NCI-H1105 (cell line): ENCODE results near the gene SNTN.
A peak's percentile ranks its signal among the peaks of the same experiment; 100 is the strongest.
"Not testable (repeated sequence)": the region's sequence is repeated elsewhere in the genome, so short reads cannot be mapped to it uniquely, and the experiment has no call there.

ENCODE experiments used
- DNase-seq: peaks from one replicate; lab custom pipeline; 2025; lab: John Stamatoyannopoulos, UW

SNTN gene

DNA sequence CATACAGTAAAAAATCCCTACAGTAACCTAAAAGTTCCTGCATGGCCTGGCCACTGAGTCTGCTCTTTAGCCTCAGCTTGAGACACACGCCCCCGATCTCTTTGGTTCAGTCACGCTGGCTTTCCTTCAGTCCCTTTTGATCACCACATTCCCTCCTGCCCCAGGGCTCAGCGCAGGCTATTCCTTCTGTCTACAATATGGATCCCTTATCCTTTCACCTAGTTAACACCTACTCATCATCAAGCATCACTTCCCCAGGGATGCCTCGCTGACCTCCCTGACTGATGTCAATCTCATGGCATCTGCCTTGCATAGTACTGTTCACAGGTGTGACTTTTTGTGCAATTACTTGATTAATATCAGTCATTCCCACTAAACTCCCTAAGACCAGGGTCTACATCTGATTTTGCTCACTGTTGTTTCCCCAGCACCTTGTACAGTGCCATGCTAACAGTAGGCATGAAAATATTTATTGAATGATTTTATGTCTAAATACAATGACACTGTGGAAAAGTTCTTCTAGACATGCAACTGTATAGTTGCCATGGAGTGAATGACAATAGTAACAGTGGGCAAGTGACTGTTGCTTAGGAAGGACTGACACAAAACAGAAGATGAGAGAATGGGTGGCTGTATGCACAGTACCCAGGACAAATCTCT is at the start of gene SNTN:
Gene SNTN, plus strand, starts transcription at position 610 of the 660 bp plus-strand sequence. Its CDS starts 13 bp downstream, at position 623.
- no peak for DNase-seq

DNA sequence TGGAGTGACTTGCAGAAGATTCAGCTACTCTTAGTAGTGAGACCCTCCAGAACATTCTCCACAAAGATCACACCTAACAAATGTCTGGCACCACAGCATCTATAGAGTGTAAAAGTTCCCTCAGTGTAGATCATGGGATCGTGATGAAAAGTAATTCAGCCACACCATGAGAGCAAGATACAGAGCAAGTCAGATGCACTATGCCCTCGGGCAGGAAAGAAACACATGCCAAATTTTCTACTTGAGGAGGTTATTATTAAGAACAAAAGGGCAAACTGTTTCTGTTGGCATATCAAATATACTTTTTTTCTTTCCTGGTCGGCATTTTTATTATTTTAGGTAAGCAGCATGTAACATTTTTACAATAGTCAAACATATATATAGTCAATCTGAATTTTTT is 44.8 kb upstream of the SNTN start:
- DNase-seq: no peak

DNA sequence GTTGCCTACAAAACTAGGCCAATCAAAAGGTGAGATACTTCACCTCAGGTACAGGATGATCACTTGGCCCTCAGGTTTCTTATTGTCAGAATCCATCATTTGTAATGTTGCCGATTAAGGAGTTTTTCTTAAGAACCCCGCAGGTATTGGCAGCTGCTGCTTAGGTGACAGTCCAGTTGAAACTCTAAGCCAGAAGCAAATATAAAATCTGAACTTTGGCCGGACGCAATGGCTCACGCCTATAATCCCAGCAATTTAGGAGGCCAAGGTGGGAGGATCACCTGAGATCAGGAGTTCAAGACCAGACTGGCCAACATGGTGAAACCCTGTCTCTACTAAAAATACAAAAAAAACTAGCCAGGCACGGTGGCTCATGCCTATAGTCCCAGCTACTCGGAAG is 43.1 kb upstream of the SNTN start:
- no peak for DNase-seq

DNA sequence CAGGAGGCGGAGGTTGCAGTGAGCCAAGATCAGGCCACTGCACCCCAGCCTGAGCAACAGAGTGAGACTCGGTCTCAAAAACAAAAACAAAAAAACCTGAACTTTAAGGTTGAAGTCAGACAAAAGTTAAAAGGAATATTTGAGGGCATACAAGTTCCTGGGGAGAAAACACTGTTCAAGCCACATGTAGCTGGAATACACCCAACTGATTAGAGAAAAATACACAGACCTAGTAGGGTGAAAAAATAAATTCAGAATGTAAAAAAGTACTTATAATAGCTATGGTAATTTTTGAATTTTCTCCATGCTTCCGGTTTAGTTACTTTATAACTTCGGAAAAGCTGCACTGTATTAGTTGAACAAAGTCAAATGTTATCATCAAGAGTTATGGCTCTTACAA is 42.6 kb upstream of the SNTN start:
- no peak for DNase-seq

DNA sequence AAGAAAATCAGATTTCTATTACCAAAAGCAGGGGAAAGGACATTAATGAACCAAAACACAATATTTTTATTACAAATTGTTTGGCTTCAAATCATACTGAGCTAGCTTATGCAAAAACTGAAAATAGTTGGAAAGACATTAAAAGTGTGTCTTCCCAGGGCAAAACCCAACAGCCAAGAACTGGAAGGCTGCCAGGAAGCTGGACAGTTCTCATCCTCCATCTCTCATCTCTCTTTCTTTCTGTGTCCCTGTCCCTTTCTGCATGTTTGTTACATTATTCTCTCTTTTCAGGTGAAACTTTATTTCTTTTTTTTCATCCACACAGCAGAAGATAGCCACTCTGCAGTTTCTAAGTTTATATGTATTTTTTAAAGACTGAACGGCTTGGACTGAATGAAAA is 41.1 kb upstream of the SNTN start:
- no peak for DNase-seq

DNA sequence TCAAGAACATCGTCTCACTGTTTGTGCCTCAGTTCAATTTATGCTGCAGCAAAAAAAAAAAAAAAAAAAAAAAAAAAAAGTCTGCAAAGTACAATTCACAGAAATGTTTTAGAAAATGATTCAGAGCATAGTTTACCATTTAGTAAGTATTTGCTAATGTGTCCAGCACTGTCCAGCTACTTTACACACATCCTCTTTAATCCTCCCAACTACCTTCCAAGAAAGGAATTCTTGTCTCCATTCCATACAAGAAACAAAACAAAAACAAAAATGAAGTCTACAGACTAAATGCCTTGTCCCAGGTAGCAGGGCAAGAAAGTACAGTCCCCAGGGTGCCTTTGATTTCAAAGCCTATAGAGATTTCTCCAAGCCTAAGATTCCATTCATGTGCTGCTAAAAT is 38.9 kb upstream of the SNTN start:
- DNase-seq: no peak

DNA sequence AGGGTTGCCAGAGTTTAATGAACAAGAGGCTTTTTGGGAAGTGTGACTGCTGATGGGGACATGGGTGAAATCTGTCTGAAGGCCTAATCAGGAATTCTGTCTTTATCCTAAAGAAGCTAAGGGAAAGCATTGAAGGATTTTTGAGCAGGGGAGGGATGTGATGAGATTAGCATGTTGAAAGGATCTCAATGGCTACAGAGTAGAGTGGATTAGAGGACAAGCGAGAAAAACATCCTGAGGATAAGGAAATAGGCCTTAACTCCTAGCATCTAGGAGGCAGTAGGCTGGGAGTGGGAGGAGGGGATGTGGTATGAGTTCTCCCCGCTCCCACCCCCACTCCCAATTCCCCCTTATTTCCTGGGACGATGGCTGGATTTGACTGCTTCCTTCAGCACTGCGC is 35.1 kb upstream of the SNTN start:
- DNase-seq: no peak

DNA sequence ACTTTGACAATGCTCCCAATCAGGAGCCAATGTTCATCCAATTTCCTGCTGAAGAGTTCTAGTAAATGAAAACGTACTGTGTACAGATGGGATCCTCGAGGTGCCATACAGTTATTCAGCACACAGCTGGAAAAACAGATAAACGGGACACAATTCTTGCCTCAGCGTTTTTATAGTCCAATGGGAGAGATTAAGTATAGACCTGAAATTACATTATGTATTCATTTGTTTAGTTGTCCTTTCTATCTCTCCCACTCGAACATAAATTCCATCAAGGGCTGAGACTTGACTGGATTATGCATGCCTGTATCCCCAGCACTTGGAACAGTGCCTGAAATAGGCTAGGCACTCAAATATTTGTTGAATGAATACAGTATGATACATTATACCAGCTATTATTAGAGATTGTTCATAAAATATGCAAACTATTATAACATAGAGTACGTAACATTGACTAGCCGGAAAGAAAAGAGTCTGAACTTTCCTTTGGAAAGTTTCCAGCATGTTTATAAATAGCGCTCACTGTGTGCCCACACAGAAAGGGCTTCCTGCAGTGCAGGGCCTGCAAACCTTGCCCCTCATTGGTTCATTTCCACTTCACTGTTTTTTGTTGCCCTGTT is 27.4 kb upstream of the SNTN start:
- peak; percentile 30 for DNase-seq

DNA sequence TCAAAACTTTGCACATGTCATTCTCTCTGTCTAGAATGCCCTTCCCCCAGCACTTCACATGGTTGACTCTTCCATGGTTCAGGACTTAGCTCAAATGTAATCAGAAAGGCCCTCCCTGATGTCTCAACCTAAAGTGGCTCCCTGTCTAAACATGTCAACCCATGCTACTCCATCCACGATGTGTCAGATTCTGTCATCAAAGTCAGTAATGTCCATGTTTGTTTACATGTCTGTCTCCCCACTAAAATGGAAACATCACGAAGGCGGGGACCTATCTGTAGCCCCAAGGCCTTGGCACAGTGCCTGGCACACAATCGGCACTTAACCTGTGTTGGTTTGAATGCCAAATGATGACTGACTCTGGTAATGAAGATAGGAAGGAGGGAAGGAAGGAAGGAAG is 20.8 kb upstream of the SNTN start:
- no peak for DNase-seq

DNA sequence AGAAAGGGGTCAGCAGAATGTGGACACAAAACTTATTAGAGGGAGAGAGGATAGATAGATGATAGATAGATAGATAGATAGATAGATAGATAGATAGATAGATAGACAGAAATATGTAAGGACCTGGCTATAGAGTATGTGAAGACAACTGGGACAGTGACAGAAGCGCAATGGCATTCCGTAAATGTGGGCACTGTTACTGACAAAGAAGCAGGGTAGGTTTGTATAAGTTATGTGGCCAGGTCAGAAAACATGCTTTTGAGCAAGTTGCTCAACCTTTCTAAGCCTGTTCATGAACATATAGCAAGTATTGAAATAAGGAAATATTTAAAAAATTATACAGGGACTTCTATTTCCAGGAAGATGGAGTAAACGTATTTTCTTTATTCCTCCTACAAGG is 17.3 kb upstream of the SNTN start:
- no peak for DNase-seq

DNA sequence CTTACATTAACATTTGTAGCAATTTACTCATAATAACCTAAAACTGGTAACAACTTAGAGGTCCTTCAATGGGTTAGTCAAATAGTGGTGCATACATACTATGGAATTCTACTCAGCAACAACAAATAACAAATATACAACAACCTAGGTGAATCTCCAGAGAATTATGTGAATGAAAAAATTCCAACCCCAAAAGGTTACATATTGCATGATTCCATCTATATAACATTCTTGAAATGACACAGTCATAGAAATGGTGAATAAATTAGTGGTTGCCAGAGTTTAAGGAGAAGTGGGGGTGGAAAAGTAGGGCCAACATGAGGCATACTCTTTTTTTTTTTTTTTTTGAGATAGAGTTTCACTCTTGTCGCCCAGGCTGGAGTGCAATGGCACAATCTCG is 12.7 kb upstream of the SNTN start:
- DNase-seq: no peak

DNA sequence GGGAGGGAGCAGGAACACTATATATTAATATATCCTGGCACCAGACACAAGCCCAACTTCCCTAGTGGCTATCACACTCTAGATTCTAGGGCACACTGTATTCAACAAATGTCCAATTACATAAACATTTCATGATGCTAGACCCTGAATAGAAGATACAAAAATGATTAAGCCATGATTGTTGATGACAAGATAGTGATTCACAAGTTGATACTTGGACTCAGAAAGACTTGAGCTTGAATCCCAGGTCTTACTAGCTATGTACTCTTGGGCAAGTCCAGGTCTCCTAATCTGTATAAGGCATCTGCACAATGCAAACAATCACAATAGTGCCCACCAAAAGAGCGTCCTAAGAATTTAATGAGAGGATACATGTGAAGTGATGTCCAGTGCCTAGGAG is 10.0 kb upstream of the SNTN start:
- no peak for DNase-seq

DNA sequence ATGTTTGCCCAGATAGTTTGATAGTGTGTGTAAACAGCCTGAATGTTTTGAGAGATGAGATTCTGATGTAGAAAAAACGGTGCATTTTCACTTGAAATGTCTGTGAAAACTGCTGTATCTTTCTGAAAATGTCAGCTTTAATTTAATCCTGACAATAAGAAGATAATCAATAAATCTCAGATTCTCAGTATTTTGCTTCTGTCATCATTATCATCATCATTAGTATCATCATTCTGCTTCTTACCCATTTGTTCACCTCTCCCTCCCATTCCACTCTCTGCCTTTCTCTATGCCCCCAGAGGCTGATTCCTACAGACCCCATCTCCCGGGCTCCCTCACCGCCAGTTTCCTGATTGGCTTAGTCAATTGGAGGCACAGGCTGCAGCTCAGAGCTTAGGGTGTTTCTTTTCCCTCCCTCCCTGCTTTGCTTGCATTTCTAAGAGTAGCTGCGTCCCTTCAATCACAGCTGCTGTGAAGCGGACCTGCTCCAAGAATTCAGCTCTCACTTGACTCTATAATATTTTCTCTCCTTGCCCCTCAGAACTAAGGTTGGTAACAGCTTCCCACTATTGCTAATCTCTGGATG is 8.2 kb upstream of the SNTN start:
- no peak for DNase-seq

DNA sequence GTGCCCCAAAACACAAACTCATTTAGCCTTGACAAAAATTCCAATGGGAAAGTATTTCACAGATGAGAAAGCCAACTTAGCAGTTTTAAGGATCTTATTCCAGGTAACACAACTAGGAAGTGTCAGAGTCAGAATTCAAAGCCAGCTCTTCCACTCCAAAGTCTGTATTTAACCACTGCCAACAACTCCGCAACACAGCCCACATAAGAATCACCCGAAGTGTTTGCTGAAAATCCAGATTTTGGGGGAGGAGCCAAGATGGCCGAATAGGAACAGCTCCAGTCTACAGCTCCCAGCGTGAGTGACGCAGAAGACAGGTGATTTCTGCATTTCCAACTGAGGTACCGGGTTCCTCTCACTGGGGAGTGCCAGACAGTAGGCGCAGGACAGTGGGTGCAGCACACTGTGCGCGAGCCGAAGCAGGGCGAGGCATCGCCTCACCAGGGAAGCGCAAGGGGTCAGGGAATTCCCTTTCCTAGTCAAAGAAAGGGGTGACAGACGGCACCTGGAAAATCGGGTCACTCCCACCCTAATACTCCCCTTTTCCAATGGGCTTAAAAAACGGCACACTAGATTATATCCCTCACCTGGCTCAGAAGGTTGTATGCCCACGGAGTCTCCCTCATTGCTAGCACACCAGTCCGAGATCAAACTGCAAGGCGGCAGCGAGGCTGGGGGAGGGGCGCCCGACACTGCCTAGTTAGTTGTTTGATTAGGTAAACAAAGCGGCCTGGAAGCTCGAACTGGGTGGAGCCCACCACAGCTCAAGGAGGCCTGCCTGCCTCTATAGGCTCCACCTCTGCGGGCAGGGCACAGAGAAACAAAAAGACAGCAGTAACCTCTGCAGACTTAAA is 7.3 kb upstream of the SNTN start:
- not testable (repeated sequence) for DNase-seq

DNA sequence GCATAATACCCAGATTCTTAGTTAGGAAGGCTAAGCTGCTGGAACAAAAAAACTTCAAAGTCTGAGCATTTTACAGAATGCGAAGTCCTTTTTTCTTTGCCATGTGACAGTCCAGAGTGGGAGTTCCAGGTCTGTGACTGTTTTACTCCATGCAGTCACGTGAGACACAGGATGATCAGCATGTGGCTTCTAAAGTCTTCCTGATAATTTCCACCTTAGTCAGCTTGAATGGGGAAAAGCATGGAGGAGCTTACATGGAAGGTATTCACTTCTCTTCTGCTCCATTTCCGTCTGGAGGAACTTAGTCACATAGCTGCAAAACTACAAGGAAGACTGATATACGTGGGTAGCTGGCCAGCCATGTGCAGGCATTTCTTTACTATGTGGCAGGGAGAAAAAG is 1.7 kb downstream of the SNTN start:
- DNase-seq: no peak

DNA sequence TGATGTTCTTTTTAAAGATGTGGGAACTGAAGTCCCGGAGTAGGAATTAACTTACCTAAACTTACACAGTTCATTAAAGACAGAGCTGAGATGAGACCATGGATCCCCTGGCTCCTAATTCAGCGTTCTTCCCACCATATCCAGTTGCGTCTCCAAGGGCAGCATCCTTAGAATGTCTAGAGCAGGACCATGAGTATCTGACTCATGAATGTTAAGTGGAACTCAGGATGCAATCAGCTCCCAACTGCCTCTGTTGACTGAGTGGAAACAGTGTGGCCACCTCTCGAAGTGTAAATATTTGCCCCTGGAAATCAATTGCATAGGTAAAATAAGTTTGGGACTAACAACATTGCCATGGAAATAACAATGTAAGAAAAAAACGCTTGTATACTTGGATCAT is 2.5 kb downstream of the SNTN start:
- DNase-seq: no peak

DNA sequence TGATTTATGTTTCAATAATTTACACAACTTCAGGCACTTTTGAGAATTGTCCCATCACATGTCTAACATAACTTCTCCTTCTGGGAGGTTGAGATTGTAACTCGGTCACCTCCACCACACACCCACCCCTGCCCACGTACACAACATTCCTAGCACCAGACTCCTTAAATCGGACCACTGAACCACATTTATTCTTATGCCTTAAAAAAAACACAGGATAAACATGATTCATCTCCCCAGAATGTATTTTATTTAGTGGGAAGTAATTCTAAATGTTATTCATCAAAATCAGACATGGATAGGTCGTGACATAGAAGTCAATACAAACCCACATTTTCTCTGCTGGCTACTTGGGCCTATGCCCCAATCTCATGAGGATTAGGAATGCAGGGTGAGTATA is 3.0 kb downstream of the SNTN start:
- DNase-seq: no peak

DNA sequence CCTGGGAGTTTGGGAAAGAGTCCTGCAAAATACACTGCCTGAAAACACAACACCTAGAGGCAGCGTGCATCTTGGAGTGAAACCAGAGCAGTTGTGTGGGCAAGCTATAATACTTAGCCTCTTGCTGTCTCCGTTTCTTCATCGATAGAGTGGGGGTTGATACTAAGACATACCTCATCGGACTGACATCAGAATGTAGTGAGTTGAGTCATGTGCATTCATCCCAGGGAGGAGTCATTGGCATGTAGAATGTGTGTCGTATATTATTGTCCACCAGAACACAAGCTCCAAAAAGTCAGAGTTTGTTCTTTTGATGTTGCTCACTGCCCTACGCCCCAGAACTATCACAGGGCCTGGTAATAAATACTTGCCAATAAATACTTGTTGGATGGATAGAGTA is 4.3 kb downstream of the SNTN start:
- no peak for DNase-seq

DNA sequence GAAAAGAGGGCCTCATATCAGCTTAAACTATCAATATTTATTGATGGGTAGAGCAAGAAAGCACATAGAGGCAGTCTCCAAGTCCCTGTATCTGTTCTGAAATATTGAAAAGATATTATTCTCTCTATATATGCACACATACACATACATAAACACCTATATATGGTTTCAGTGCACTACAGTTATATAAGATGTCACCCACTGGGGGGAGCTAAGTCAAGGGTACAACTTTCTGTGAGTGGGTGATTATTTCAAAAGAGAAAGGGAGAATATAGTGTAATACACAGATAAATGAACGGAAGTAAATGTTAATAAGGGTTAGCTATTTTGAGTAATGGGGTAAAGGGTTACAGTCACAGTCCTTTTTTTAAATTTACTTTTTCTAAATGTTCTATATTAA is 8.8 kb downstream of the SNTN start:
- DNase-seq: no peak

DNA sequence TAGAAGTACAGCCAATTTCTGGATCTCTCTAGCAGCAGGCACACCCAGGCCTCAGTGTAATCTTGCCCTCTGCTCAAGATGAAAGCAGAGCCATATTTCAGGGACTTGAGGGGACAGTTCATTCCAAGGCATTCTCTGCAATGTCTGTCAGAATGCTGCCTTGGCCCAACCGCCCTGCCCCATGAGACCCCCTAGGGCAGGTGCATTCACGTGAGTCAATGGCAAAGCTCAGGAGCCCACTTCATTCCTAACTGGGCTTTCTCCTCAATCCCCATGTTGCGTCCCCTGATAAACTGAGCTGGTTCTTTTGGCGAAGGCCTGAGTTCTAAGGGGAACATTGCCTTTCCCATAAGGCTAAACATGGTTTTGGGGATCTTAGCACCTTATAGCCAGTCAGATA is 9.5 kb downstream of the SNTN start:
- DNase-seq: no peak

DNA sequence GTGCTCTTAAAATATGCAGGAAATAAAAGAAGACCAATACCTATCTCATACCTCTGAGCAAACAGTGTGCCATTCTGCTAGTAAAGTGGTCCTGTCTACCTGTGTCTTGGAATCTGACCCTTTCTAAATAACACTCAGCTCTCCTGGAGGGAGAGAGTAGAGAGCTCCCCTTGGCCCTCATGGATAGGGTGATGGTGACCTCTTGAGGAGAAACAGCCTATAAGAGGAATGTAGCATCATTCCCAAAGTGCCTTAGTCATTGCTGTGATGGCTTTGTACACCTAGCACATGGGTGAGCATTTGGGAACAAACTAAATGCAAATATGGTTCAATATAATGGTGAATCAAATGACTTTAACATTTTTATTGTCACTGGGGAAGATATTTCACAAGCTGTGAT is 10.0 kb downstream of the SNTN start:
- no peak for DNase-seq

DNA sequence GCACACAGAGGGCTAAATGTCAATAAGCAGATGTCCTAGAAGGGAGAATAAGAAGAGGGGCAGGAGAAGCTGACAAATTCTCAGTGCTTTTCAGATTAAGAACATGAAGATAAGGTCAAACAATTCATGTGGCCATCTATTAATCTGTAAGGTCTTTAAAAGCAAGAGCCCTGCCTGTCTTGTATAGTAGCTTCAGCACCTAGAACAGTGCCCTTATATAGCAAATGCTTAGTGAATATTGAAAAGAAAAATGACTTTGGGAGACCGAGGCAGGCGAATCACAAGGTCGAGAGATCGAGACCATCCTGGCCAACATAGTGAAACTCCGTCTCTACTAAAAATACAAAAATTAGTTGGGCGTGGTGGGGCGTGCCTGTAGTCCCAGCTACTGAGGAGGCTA is 18.1 kb downstream of the SNTN start:
- no peak for DNase-seq

DNA sequence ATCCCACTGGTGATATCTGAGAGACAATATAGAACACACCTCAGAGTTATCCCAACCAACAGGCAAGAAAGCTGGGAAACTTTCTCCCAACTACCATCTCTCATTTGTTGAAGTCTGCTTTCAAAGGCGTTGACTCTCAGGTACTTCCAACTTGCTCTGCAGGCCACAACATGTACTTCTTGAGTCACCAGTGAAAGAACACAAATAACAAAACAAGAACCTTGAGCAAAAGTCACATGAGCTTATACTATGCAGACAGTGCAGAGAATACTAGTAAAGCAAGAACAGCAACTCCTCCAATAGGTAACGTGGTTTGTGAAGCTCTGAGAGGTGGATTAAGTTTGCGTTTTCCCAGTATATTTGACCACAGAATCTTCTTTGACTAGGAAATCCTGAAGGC is 20.6 kb downstream of the SNTN start:
- DNase-seq: no peak
